H54 (cell line): ENCODE results near the gene GPI.
A peak's percentile ranks its signal among the peaks of the same experiment; 100 is the strongest.
"Not testable (repeated sequence)": the region's sequence is repeated elsewhere in the genome, so short reads cannot be mapped to it uniquely, and the experiment has no call there.

Source experiments
- DNase-seq: peaks from one replicate; pipeline ENCODE4 v3.0.0; 2011; ENCODE audit warnings: low spot score, mixed read lengths; ENCODE audit not compliant: insufficient read length
- FAIRE-seq: peaks from 3 replicates; lab custom pipeline; 2011; peaks lifted over from hg19 to GRCh38; lab: Jason Lieb, UNC
- POLR2A ChIP-seq: IDR thresholded peaks from 2 replicates; pipeline ENCODE4 v1.6.1; 2011; ENCODE audit warnings: low read depth, mild to moderate bottlenecking, low read length

Gene GPI

DNA sequence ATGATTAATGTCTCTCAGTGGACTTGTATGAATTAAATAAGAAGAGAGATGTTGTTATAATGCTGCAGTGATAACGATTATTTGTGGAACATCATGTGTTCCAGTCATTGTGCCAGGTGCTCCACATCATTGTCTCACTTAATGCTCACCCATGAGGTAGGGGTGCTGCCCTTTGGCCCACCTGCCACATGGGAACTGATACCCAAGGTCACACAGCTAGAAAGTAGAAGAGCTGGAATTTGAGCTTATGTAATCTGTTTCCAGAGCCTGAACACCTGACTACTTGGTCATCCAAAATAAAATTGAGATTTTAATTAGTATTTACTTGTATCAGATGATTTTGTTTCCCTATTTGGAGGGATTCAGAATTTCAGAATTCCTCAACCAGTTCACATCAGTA lies 36.0 kb upstream of the GPI start:
- FAIRE-seq, result no peak
- no peak for TF ChIP-seq POLR2A
- no peak for DNase-seq

DNA sequence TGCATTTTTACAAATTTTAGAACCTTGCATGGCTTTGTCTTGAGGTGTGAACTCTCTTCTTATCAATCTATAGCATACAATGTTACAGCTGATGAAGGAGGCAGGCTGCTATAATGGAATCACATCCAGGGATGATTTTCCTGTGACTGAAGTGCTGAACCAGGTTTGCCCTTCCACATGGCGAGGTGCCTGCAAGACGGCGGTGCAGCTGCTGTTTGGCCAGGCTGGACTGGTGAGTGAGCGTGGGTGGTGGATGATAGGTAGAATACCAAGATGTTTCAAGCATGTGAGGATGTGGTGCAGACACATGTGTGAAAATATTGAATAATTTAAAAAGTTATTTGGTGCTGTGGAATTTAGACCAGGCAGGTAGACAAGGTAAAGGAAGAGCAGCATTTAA lies 34.9 kb upstream of the GPI start:
- FAIRE-seq, result no peak
- DNase-seq, result no peak
- TF ChIP-seq POLR2A, result no peak

DNA sequence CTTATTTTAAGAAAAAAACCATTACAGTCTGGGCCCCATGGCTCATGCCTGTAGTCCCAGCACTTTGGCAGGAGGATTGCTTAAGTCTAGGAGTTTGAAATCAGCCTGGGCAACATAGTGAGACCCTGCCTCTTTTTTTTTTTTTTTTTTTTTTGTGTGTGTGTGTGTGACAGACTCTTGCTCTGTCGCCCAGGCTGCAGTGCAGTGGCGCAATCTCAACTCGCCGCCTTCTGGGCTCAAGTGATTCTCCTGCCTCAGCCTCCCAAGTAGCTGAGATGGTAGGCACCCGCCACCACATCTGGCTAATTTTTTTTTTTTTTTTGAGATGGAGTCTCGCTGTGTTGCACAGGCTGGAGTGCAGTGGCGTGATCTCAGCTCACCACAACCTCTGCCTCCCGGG lies 34.4 kb upstream of the GPI start:
- FAIRE-seq, DNase-seq: not testable (repeated sequence)

DNA sequence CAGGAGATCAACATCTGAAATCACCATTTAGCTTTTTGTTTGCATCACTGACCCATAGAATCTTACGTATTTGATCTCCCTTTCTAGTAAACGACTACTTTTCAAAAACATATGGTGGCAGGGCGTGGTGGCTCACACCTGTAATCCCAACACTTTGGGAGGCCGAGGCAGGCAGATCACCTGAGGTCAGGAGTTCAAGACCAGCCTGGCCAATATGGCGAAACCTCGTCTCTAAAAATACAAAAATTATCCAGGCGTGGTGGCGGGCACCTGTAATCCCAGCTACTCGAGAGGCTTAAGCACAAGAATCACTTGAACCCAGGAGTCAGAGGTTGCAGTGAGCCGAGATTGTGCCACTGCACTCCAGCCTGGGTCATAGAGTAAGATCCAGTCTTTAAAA lies 33.4 kb upstream of the GPI start:
- not testable (repeated sequence) for DNase-seq, FAIRE-seq

DNA sequence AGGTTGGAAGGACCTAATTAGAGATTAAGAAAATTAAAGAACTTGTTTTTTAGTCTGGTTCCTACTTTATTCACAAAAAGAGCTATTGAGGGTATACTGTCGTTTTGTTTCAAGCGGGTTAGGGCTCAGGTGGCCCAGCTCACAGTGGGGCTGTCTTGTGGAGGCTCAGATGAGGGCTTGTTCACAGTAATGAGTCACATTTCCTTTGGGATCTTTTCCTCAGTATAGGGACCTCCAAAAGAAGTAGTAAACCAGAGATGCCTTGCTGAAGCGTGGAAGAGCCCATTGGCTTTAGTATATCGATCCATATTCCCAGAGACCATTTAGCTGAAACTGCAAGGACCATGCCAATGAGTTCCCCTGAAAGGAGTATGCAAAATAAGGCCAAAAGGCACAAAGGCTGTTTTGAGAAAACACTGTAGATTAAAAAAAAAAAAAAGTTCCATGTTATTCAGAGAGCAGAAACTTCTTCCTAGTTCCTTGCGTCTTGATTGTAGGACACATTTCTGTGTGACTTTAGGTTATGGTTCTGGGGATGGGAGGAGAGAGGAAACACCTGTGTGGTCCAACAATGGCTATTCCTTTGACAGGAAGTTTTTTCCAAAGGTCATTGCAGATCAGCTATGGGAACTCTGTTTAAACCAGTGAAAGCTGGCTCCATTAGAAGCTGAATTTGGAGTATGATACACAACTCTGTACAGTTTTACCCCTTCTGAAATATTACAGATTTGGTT lies 32.8 kb upstream of the GPI start:
- no peak for TF ChIP-seq POLR2A
- no peak for DNase-seq
- no peak for FAIRE-seq

DNA sequence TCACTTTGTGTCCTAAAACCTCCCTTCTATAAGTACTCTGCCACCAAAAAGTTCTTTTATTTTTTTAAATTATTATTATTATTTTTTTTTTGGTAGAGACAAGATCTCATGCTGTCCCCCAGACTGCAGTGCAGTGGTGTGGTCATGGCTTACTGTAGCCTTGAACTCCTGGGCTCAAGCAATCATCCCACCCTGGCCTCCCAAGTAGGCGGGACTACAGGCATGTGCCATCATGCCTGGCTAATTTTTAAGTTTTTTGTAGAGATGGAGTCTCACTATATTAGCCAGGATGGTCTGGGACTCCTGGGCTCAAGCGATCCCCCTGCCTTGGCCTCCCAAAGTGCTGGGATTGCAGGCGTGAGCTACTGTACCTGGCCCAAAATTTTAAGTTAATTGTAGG lies 29.1 kb upstream of the GPI start:
- no peak for DNase-seq
- no peak for FAIRE-seq
- TF ChIP-seq POLR2A, result no peak

DNA sequence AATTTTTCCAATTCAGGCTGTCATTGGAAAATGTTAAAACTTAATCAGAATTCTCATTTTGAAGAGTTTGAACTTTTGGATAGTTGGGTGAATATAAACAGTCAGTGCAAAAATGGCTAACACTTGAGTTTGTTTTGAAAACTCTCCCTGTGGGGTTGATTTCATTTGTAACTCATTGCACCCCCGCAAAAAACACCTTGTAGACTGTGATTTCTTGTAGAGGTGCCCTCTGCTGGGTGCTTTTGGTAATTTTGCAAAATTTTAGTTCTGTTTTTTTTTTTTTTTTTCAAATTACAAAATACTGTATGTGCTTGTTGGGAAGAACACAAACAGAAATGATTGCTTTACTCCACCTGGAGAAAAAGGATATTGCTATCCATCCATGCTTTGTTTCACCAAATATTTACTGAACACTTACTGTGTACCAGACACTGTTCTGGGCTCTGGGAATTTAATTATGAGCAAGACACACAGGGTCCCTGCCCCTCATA lies 28.2 kb upstream of the GPI start:
- no peak for TF ChIP-seq POLR2A
- FAIRE-seq (no peak), DNase-seq (no peak)

DNA sequence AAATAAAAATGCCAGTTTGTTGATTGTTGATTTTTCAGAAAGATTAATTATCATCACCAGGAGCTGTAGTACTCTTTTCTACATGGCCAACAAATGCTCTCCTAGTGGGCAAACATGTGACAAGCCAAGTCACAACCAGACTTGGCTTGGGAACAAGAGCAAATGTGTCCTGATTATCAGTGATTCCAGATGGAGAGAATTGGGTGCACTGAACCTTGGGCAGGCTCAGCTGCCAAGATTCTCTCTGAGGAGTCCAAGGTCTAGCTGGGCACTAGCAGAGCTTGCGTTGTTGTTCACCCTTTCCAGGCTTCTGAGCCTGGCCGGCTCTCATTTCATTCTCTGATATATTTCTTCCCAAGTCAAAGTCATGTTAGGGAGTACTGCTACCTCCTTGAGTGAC lies 27.3 kb upstream of the GPI start:
- DNase-seq, result no peak
- FAIRE-seq, result no peak
- no peak for TF ChIP-seq POLR2A

DNA sequence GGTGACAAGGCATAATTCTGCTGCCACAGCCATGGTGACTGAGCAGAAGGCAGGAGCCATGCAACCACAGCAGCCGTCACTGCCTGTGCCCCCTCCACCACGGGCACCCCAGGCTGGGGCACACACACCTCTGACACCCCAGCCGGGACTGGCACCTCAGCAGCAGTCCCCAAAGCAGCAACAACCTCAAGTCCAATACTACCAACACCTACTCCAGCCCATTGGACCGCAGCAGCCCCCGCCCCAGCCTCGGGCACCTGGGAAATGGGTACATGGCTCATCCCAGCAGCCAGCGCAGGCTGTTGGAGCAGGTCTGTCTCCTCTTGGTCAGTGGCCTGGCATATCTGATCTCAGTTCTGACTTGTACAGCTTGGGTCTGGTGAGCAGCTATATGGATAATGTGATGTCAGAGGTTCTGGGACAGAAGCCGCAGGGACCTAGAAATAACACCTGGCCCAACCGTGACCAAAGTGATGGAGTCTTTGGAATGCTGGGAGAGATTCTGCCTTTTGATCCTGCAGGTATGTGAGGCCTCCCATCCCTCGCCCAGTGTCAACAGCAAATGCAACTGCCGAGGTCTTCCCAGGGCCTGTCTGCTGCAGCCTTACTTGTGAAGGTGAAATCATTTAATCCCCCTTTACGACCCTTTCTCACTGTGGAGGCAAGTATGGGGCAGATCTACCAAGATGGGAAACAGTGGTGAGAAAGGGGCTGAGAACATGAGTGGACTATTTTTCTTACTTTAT lies 22.9 kb upstream of the GPI start:
- no peak for TF ChIP-seq POLR2A
- no peak for DNase-seq
- no peak for FAIRE-seq

DNA sequence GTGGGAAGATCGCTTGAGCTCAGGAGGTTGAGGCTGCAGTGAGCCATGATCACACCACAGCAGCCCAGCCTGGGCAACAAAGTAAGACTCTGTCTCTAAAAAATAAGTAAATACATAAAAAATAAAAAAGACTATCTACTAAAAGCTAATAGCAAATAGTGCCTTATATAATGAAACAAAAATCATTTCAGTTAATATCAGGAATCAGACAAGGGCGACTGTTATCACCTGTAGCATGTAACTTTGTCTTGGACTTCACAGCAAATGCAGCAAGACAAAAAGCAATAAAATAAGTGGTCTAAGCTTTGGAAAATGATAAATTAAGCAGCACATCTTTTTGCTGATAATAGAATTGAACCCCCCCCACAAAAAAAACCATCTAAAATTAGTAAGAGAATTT lies 21.2 kb upstream of the GPI start:
- FAIRE-seq (no peak), DNase-seq (no peak)
- no peak for TF ChIP-seq POLR2A

DNA sequence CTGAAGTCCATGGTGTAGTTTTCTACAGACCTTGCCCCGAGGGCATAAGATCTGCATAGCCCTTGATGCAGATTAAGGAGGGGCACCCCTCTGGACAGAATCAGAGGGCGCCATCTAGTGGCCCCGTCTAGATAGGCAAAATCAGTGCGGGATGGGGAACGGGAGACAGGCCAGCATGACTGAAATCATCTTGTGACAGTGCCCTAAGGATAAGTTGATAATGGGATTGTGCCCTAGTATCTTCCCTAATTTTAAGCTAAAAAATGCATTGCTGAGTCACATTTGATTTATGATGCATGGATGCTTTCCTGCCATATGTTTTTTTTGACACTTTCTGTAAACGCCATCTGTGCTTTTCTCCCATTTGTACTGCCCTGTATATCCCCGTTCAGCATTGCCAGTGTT lies 19.0 kb upstream of the GPI start:
- no peak for TF ChIP-seq POLR2A
- DNase-seq, result peak; percentile 81
- peak; percentile 11 for FAIRE-seq

DNA sequence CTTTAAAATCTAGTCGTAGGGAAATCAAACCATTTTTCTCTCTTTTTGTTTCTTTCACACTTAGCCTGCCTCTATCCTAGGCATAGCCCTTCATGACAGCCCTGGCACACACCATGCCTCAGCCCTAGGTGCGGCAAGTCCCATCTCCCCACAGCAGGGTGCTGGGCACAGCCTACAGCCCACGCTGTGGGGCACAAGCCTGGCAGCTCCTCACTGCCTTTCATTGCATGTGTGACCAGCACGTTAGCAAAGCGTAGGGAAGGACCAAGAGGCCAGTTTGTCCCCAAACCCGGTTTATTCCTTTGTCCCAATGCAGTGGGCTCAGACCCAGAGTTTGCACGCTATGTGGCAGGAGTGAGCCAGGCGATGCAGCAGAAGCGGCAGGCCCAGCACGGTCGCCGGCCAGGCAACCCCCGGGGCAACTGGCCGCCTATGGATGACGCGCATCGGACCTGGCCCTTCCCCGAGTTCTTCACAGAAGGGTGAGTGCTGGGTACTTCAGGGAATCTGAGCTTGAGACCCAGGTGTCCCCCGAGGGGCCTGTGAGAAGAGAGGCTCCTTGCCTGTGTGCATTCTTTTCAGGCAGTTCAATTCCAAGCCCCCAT lies 17.3 kb upstream of the GPI start:
- no peak for TF ChIP-seq POLR2A
- DNase-seq (no peak), FAIRE-seq (no peak)

DNA sequence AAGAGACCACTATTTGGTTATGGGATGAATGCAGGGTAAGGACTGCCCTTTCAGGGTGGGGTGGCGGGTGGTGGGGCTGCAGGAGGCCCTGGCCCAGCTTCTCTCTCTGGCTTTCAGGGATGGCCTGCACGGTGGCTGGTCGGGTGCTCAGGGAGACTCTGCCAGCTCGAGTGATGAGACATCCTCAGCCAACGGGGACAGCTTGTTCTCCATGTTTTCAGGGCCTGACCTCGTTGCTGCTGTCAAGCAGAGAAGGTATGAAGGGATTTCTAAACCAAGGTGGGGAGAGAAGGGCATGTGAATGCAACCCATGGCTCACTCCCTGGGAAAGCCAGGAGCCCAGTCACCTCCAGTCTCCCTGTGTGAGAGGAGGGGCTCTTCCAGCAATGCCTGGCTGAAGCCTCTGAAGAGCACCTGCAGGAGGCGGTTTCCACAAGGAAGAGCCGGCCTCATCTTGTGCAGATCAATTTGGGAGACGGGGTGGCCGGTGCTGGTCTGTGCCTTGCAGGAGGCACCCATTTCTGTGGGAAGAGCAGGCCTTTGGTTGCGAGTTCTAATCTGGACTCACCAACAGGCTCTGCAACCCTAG lies 16.0 kb upstream of the GPI start:
- no peak for TF ChIP-seq POLR2A
- FAIRE-seq (no peak), DNase-seq (no peak)

DNA sequence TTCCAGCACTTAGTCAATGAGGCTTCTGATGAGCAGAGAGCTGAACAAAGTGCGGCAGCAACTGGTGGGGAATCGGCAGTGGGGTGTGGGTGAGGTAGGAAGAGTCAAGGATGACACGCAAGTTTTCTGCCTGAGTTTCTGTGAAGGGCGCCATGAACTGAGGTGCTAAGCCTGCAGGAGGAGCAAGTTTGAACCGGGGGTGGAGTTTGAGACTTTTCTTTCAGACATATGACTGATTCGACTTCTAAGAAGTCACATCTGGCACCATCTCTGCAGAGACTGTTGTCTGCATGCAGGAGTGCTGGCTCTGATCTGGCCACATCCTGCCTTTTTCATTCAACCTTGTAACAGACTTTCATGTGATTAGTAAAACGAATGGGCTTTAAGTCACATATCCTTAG lies 14.8 kb upstream of the GPI start:
- no peak for TF ChIP-seq POLR2A
- DNase-seq, result no peak
- no peak for FAIRE-seq
